GM23248 (cell line): Measurements from ENCODE around the gene TMEM179B. TPM values are rescaled to one million over a fixed set of nuclear protein-coding genes. Genes with fewer than 3 reads are reported as not detected.
"Not testable (repeated sequence)": the region's sequence is repeated elsewhere in the genome, so short reads cannot be mapped to it uniquely, and the experiment has no call there.

ENCODE experiments used
- DNase-seq: peaks from one replicate; pipeline ENCODE4 v3.0.0-alpha.2; 2015
- H2AFZ ChIP-seq: fragments of 200-600 bp; sonication (generic); 2 replicates; pipeline ENCODE4 v1.6.1; 2016; ENCODE audit warnings: antibody characterized with exemption
- H3F3A ChIP-seq: fragments of 200-600 bp; sonication (generic); 2 replicates; pipeline ENCODE4 v1.6.1; 2016; ENCODE audit warnings: mild to moderate bottlenecking, antibody characterized with exemption, mixed run types; ENCODE audit not compliant: insufficient read depth
- H3K27ac ChIP-seq: fragments of 200-600 bp; sonication (generic); 2 replicates; pipeline ENCODE4 v1.5.1; 2016; ENCODE audit warnings: mild to moderate bottlenecking
- H3K27me3 ChIP-seq: fragments of 200-600 bp; sonication (generic); replicated peaks from 2 replicates; pipeline ENCODE4 v1.6.1; 2016; ENCODE audit warnings: mild to moderate bottlenecking; ENCODE audit not compliant: insufficient read depth
- H3K36me3 ChIP-seq: fragments of 200-600 bp; sonication (generic); 2 replicates; pipeline ENCODE4 v1.6.1; 2016; ENCODE audit warnings: low read depth, mild to moderate bottlenecking
- H3K4me1 ChIP-seq: fragments of 200-600 bp; sonication (generic); 2 replicates; pipeline ENCODE4 v1.6.1; 2016; ENCODE audit warnings: mild to moderate bottlenecking; ENCODE audit not compliant: insufficient read depth
- H3K4me2 ChIP-seq: fragments of 200-600 bp; sonication (generic); one replicate; pipeline ENCODE4 v1.6.1; 2016; ENCODE audit warnings: mild to moderate bottlenecking; ENCODE audit not compliant: unreplicated experiment
- H3K4me3 ChIP-seq: fragments of 200-600 bp; sonication (generic); 2 replicates; pipeline ENCODE4 v1.5.1; 2016; ENCODE audit warnings: mild to moderate bottlenecking
- H3K79me2 ChIP-seq: fragments of 200-600 bp; sonication (generic); 2 replicates; pipeline ENCODE4 v1.6.1; 2016; ENCODE audit warnings: mild to moderate bottlenecking; ENCODE audit not compliant: insufficient read depth
- H3K9ac ChIP-seq: fragments of 200-600 bp; sonication (generic); 2 replicates; pipeline ENCODE4 v1.6.1; 2016; ENCODE audit warnings: mild to moderate bottlenecking
- H3K9me2 ChIP-seq: fragments of 200-600 bp; sonication (generic); 2 replicates; pipeline ENCODE4 v1.6.1; 2016; ENCODE audit warnings: mixed run types, mild to moderate bottlenecking, moderate library complexity; ENCODE audit not compliant: insufficient read depth
- H3K9me3 ChIP-seq: fragments of 200-600 bp; sonication (generic); one replicate; pipeline ENCODE4 v1.6.1; 2017; ENCODE audit warnings: low read depth
- H4K20me1 ChIP-seq: fragments of 200-600 bp; sonication (generic); 2 replicates; pipeline ENCODE4 v1.6.0; 2016; ENCODE audit not compliant: insufficient read depth
- EZH2 ChIP-seq: fragments of 200-600 bp; sonication (generic); IDR thresholded peaks from 2 replicates; pipeline ENCODE4 v1.6.1; 2018; ENCODE audit warnings: antibody characterized with exemption, mild to moderate bottlenecking; ENCODE audit not compliant: insufficient read depth, poor library complexity, severe bottlenecking
- EZH2phosphoT487 ChIP-seq: fragments of 200-600 bp; sonication (generic); IDR thresholded peaks from 2 replicates; pipeline ENCODE4 v1.6.1; 2018; ENCODE audit warnings: antibody characterized with exemption, moderate library complexity, mild to moderate bottlenecking, low read depth; ENCODE audit not compliant: insufficient read depth
- WGBS, 2 experiments: methylation state at CpG; one replicate each; pipeline ENCODE4 v1.1.6; 2015 to 2017; ENCODE audit warnings: low lambda C conversion rate in 2 of 2, low coverage in 1 of 2; ENCODE audit errors: missing lambda C conversion rate in 2 of 2; 5-methylcytosine and 5-hydroxymethylcytosine counted together
- in situ Hi-C: fragments of 300-500 bp; cut with MboI; formaldehyde crosslinking; loops from 2 replicates; pipeline ENCODE4 v1.15.0; 2020
- polyA plus RNA-seq: library from polyadenylated mRNA; unstranded; fragments of >200 nt; fragmentation: Nextera tagmentation; extraction: Ambion mirVana; gene quantifications from 2 replicates; pipeline ENCODE4 v1.2.1, GENCODE V29; 2016
- total RNA-seq: library from RNA; depleted of rRNA; stranded (reverse); fragments of >200 nt; shearing (Covaris generic); gene quantifications from 2 replicates; pipeline ENCODE4 v1.2.3, GENCODE V29; 2014; rRNA removed

The TMEM179B gene
- total RNA-seq (73.3 and 151 TPM in 2 replicates), polyA plus RNA-seq (140 and 150 TPM in 2 replicates)

DNA sequence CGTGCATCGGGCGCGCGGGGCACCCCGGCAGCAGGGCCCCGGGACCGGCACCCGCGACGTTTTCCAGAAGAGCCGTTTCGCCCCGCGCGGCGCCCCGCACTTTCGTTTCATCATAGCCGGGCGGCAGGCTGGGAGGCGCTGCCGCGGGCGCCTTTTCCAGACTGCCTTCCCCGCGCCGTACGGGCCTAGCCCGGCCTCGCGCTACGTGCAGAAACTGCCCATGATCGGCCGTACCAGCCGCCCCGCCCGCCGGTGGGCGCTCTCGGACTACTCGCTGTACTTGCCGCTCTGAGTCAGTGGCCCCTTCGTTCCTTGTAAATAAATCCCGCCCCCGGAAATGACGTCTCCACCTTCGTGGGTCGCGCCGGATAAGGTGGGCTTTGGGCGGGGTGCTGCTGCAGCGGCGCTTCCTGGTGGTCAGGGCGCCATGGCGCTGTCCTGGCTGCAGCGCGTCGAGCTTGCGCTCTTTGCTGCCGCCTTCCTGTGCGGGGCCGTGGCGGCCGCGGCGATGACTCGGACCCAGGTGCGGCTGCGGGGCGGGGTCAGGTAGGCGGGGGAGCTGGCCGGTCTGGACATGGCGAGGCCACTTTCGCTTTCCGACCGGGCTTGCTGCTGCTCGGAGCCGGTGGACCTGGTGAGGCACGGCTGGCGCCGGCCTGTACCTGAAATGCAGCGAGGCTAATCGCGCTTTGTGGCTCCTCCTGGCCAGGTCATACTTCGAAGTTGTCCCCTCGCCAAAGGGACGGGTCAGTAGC, at the start of gene TMEM179B:
Gene TMEM179B (plus strand): TSS at position 398 of the 755 bp plus-strand sequence. CDS start 30 bp downstream, at position 428.
- H3K79me2 ChIP-seq: peaks cover 52% of the 10 kb centered on the region
- H3K9me2 ChIP-seq: no peaks in the 10 kb centered on the region
- in situ Hi-C loops: no loop called here
- H3F3A ChIP-seq: peaks cover 28% of the 10 kb centered on the region
- peak within 1 kb of the TSS; percentile 94 for H3K9ac ChIP-seq
- peak within 1 kb of the TSS; percentile 95 for H3K27ac ChIP-seq
- no peaks in the 10 kb centered on the region for H3K27me3 ChIP-seq
- peak within 1 kb of the TSS; percentile 73 for H2AFZ ChIP-seq
- H4K20me1 ChIP-seq: no peaks in the 10 kb centered on the region
- H3K9me3 ChIP-seq: no peaks in the 10 kb centered on the region
- H3K4me2 ChIP-seq: peak within 1 kb of the TSS; percentile 82
- H3K4me3 ChIP-seq: peak within 1 kb of the TSS; percentile 87
- TF ChIP-seq EZH2phosphoT487 (no peak), EZH2 (no peak)
- DNase-seq: peak; percentile 100
- WGBS, 2 experiments: 1% methylated on average over 85 to 87 of the region's 88 CpGs
- H3K4me1 ChIP-seq: peaks cover 33% of the 10 kb centered on the region
- 0 out of 2 replicates have a peak, but pooled peaks cover 4% of the 10 kb centered on the region for H3K36me3 ChIP-seq

- Histone ChIP-seq H4K20me1 (no peaks in the 10 kb centered on the region), H3K9ac (no peak overlapping the region), H3K27ac (no peak overlapping the region), H3F3A (peaks cover 5% of the 10 kb centered on the region; the same call in 1 of the 2 replicates), H3K4me3 (no peak overlapping the region), H3K9me2 (no peaks in the 10 kb centered on the region), H3K36me3 (no peaks in the 10 kb centered on the region), H3K4me1 (no peaks in the 10 kb centered on the region), H2AFZ (no peak overlapping the region), H3K27me3 (no peaks in the 10 kb centered on the region), H3K79me2 (peaks cover 31% of the 10 kb centered on the region), H3K9me3 (no peaks in the 10 kb centered on the region), H3K4me2 (no peak overlapping the region)
- TF ChIP-seq EZH2: no peak
- no peak for TF ChIP-seq EZH2phosphoT487
- in situ Hi-C loops: no loop called here
- DNase-seq: no peak
- 82 to 87% methylated on average over 9 of the region's 9 CpGs for WGBS, 2 experiments
Observed at GRCh38 chr11:62747475-62748160, 39.6 kb upstream of the TMEM179B start.

DNA sequence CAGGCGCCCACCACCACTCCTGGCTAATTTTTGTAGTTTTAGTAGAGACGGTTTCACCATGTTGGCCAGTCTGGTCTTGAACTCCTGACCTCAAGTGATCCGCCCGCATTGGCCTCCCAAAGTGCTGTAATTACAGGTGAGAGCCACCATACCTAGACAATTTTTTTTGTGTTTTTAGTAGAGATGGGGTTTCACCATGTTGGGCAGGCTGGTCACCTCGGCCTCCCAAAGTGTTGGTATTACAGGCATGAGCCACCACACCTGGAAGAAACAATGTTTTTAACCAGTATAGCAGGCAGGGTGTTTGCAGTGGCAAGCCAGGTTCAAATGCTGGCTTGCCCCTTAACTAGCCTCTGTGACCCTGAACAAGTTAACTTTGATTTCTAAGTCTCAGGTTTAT, 37.3 kb upstream of the TMEM179B start:
- in situ Hi-C loops, DNase-seq: not testable (repeated sequence)
- WGBS, 2 experiments: 95 to 98% methylated on average over 5 of the region's 5 CpGs

GRCh38 chr11:62752177-62752785, 34.9 kb upstream of the TMEM179B start:
- 90 to 91% methylated on average over 14 of the region's 14 CpGs for whole genome bisulfite sequencing, 2 experiments

More for the DNA sequence above, 37.3 kb upstream of the TMEM179B start:
- not testable (repeated sequence) for H3K4me2 ChIP-seq, H3K4me1 ChIP-seq, H3K9me3 ChIP-seq, H2AFZ ChIP-seq, H3K9ac ChIP-seq, H3K27ac ChIP-seq, H3K9me2 ChIP-seq, H3K4me3 ChIP-seq, H3K36me3 ChIP-seq, H4K20me1 ChIP-seq, H3K27me3 ChIP-seq, H3F3A ChIP-seq
- peaks cover 40% of the 10 kb centered on the region for H3K79me2 ChIP-seq

More at GRCh38 chr11:62752177-62752785, 34.9 kb upstream of the TMEM179B start:
- Histone ChIP-seq H3K27me3 (no peaks in the 10 kb centered on the region), H3K9me3 (no peaks in the 10 kb centered on the region), H3F3A (peaks cover 5% of the 10 kb centered on the region; the same call in 1 of the 2 replicates), H3K9ac (no peak overlapping the region), H3K27ac (no peak overlapping the region), H3K9me2 (no peaks in the 10 kb centered on the region), H3K79me2 (peaks cover 40% of the 10 kb centered on the region), H3K36me3 (no peaks in the 10 kb centered on the region), H3K4me1 (no peaks in the 10 kb centered on the region), H4K20me1 (no peaks in the 10 kb centered on the region), H2AFZ (no peak overlapping the region), H3K4me3 (no peak overlapping the region), H3K4me2 (no peak overlapping the region)
- TF ChIP-seq EZH2: no peak
- no peak for TF ChIP-seq EZH2phosphoT487
- in situ Hi-C loops: no loop called here
- DNase-seq: no peak
